Measurements from ENCODE around the gene TMEM86A.
"Not testable (repeated sequence)": the region's sequence is repeated elsewhere in the genome, so short reads cannot be mapped to it uniquely, and the experiment has no call there.

The TMEM86A gene

GRCh38 chr11:18669711-18670110 is 28.9 kb upstream of the TMEM86A start:
- no peak for TF ChIP-seq CTCF (IDR thresholded peaks at IDR 0.05; ENCODE audit: control insufficient read depth, extremely low read depth, insufficient read depth)
- DNase-seq (ENCODE audit: low read depth), result no peak
- H3K4me3 ChIP-seq (ENCODE audit: low read depth, low read length), result no peak overlapping the region

GRCh38 chr11:18671246-18671645 is 27.3 kb upstream of the TMEM86A start:
- H3K4me3 ChIP-seq (ENCODE audit: low read depth, low read length), result no peak overlapping the region
- DNase-seq (ENCODE audit: low read depth), result no peak
- TF ChIP-seq CTCF (IDR thresholded peaks at IDR 0.05; ENCODE audit: control insufficient read depth, extremely low read depth, insufficient read depth), result no peak

GRCh38 chr11:18672209-18672608 is 26.4 kb upstream of the TMEM86A start:
- not testable (repeated sequence) for DNase-seq (ENCODE audit: low read depth)

GRCh38 chr11:18676803-18677202 is 21.8 kb upstream of the TMEM86A start:
- no peak overlapping the region for H3K4me3 ChIP-seq (ENCODE audit: low read depth, low read length)
- TF ChIP-seq CTCF (IDR thresholded peaks at IDR 0.05; ENCODE audit: control insufficient read depth, extremely low read depth, insufficient read depth), result no peak
- no peak for DNase-seq (ENCODE audit: low read depth)

More at GRCh38 chr11:18672209-18672608, 26.4 kb upstream of the TMEM86A start:
- not testable (repeated sequence) for H3K4me3 ChIP-seq (ENCODE audit: low read depth, low read length)

DNA sequence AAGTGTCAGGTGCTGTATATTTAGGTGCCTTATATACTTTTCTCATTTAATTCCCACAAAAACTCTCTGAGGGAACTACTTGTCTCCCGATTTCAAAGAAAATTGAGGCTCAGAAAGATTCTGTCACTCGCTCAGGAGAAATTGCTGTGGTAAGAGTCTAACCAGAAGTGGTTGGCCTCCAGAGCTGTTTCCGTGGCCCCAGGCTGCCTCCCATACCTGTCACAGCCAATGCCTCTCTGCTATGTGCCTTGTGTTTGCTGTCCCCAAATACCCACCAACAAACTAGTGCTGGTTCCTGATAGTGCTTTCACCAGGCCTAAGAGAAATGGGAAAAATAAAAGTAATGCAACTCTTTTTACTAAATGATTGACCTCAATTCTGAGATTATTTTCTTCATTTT is 21.0 kb upstream of the TMEM86A start:
- no peak overlapping the region for H3K4me3 ChIP-seq (ENCODE audit: low read depth, low read length)
- DNase-seq (ENCODE audit: low read depth), result no peak
- no peak for TF ChIP-seq CTCF (IDR thresholded peaks at IDR 0.05; ENCODE audit: control insufficient read depth, extremely low read depth, insufficient read depth)

GRCh38 chr11:18681949-18682348 is 16.6 kb upstream of the TMEM86A start:
- not testable (repeated sequence) for H3K4me3 ChIP-seq (ENCODE audit: low read depth, low read length); DNase-seq (ENCODE audit: low read depth)

GRCh38 chr11:18682466-18682865 is 16.1 kb upstream of the TMEM86A start:
- no peak overlapping the region for H3K4me3 ChIP-seq (ENCODE audit: low read depth, low read length)
- TF ChIP-seq CTCF (IDR thresholded peaks at IDR 0.05; ENCODE audit: control insufficient read depth, extremely low read depth, insufficient read depth), result no peak
- no peak for DNase-seq (ENCODE audit: low read depth)

DNA sequence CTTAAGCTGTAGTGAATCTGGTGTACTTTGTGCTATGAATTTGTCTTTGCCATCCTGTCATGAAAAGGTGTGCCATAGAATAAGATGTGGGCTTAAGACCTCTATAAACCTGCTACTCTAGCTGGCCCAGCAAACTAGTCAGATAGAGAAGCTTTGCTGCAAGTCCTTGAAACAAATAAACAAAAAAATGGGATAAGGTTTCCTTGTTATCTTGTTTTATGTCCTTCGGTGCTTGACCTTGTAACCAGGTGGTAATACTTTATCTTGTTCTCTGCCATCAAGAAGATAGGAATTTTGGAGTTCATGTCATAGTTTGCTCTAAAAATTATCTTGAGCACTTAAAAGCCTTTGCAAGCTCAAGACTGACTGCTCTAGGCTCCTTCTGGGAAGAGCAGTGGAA is 14.3 kb upstream of the TMEM86A start:
- no peak for DNase-seq (ENCODE audit: low read depth)
- no peak for TF ChIP-seq CTCF (IDR thresholded peaks at IDR 0.05; ENCODE audit: control insufficient read depth, extremely low read depth, insufficient read depth)
- no peak overlapping the region for H3K4me3 ChIP-seq (ENCODE audit: low read depth, low read length)

DNA sequence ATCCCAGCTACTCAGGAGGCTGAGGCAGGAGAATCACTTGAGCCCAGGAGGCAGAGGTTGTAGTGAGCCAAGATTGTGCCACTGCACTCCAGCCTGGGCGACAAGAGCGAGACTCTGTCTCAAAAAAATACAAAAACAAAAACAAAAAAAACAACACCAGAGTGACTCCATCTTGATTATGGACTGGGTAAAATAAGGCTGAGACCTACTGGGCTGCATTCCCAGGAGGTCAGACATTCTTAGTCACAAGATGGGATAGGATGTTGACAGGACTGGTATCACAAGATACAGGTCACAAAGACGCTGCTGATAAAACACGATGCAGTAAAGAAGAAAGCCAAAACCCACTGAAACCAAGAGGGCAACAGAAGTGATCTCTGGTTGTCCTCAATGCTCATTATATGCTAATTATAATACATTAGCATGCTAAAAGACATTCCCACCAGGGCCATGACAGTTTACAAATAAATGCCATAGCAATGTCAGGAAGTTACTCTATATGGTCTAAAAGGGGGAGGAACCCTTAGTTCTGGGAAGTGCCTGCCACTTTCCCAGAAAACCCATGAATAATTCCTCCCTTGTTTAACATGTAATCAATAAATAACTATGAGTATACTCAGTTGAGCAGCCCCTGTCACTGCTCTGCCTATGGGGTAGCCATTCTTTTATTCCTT is 7.0 kb upstream of the TMEM86A start:
- not testable (repeated sequence) for DNase-seq (ENCODE audit: low read depth)

More for the DNA sequence above, 7.0 kb upstream of the TMEM86A start:
- not testable (repeated sequence) for H3K4me3 ChIP-seq (ENCODE audit: low read depth, low read length)

Measured in LNCaP clone FGC (cell line).